ENCODE measurements around the gene DCAF4L1.

DCAF4L1 gene, protein sequence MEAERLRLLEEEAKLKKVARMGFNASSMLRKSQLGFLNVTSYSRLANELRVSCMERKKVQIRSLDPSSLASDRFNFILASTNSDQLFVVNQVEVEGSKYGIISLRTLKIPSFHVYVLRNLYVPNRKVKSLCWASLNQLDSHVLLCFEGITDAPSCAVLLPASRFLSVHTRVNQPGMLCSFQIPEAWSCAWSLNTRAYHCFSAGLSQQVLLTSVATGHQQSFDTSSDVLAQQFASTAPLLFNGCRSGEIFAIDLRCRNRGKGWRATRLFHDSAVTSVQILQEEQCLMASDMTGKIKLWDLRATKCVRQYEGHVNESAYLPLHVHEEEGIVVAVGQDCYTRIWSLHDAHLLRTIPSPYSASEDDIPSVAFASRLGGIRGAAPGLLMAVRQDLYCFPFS

DNA sequence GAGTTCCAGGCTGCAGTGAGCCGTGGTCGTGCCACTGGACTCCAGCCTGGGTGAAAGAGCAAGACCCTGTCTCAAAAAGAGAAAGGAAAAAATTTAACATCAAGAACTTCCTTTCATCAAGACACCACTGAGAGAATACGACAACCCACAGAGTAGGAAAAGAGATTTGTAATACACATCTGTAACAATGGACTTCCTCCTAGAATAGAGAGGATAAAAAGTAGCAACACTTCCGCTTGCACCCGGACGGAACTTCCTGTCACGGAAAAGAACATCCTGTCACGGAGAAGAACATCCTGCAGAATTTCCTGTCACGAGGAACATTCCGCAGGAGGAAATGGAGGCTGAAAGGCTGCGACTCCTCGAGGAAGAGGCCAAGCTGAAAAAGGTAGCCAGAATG is at the start of gene DCAF4L1:
TSS of gene DCAF4L1 (plus strand) at position 301 of the 400 bp plus-strand sequence. CDS start at position 338, 37 bp downstream.
- DNase-seq (ENCODE audit: low read depth in 3 of 3), result no peak

DNA sequence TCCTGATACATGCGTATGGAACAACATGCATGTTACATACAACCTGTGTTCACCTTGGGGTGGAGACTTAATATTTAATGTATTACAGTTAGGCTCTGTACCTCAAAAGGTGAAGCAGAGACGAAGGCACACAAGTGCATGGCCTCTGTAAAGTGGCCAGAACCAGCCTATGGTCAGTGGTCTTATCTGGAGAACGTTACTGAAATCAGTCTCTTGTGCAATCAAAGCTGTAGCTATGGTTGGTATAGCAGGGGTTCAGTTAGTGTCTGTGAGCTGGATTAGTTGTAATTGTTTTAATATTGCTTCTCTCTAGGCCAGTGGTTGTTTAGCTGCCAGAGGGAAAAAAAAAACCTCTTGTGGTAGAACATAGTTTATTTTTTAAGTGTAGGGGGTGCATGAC is 48.6 kb upstream of the DCAF4L1 start:
- no peak for DNase-seq (ENCODE audit: low read depth in 3 of 3)

DNA sequence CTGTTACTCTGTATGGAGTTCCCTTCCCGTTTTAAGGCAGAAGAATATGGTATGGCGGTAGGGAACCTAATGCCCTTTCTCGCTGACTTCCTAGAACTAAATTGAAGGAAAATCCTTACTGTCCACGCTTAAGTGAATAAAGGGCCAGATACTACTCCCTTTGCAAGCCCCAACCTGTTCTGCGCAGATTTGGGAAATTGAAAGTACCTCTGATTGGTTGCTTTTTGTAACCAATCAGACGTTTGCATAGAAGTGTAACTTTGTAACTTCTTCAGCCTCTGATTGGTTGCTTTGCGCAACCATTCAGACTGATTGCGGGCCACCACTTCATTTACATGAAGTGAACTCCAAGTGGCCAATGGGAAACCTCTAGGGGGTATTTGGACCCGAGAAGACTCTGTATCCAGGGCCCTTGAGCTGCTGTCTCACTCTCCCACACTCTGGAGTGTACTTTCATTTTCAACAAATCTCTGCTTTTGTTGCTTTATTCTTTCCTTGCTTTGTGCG is 47.5 kb upstream of the DCAF4L1 start:
- no peak for DNase-seq (ENCODE audit: low read depth in 3 of 3)

DNA sequence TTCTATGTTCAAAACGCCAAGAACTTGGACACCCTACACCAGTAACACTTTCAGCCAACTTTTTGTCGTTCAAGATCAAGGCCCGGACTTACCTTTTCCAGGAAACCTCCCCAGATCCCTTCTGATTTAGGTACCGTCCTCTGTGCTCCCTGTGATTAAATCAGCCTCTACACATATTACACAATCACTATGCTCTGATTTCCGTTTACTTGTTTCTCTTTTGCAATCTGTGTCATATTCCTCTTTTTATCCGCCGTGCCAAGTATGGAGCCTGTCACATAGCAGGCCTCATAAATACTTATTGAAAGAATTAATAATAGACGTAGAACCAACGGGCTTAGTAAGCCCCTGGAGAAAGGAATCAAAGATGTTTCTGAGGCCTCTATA is 47.0 kb upstream of the DCAF4L1 start:
- DNase-seq (ENCODE audit: low read depth in 3 of 3), result no peak

DNA sequence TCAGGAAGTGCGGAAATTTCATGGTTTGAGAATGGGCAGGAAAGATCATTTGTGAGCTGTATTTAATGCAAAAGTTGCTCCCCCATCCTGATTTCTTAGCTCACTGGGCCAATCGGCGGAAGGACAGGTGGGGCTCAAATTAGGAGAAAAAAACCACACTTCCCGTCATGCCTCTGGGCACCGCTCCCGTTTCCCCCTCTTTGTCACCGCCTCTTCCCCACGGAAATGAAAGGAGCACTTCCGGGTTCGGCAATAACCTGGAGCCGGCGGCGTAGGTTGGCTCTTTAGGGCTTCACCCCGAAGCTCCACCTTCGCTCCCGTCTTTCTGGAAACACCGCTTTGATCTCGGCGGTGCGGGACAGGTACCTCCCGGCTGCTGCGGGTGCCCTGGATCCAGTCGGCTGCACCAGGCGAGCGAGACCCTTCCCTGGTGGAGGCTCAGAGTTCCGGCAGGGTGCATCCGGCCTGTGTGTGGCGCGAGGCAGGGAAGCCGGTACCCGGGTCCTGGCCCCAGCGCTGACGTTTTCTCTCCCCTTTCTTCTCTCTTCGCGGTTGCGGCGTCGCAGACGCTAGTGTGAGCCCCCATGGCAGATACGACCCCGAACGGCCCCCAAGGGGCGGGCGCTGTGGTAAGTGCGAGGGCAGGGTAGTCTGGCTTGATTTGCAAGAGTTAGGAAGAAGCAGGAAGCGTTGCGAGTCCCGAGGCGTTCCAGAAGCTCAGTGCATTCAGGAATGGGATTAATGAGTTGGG is 46.5 kb upstream of the DCAF4L1 start, which contains the start of gene TMEM33:
TSS of gene TMEM33 (plus strand) at position 529 of the 751 bp plus-strand sequence. CDS start at position 585, 56 bp downstream.
- DNase-seq (ENCODE audit: low read depth in 3 of 3), result peak; percentile 70 to 77 (median 75)

DNA sequence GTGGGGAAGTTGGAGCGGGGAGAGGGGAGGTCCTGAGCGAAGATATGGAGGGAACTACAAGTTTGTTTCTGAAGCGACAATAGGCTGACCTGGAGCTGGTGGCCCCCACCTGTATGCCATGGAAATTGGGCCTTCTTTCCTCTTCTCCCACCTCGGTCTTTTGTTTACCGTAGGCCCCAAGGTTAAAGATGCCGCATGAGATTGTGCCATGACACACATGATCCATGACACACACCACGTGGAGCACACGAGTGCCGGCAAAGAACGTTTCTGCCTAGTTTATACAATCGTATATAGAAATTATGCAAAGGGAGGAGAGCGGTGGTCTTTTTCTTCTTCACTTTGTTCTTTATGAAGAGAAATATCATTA is 45.9 kb upstream of the DCAF4L1 start:
- DNase-seq (ENCODE audit: low read depth in 3 of 3), result peak in 2 of 3 experiments; percentile 9

DNA sequence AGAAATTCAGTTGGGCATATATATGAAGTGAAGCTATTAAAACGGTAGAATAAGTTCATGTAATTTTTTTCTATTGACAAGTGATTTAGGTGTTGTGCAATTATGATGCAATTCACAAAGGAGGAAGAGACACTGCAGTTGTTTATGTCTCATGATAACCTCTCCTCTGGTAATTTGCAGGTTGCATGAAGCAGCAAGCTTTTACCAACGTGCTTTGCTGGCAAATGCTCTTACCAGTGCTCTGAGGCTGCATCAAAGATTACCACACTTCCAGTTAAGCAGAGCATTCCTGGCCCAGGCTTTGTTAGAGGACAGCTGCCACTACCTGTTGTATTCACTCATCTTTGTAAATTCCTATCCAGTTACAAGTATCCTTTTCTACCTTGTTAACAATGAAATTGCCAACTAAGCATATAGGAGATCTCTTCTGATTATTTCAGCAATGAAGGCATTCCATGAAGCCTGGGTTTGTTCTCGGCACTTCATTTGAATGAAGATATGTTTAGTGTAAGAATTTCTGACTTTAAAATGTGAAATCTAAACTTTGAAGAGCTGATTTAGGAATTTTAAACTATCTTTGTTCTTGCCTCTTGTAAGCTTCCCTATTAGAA is 42.4 kb upstream of the DCAF4L1 start:
- no peak for DNase-seq (ENCODE audit: low read depth in 3 of 3)

DNA sequence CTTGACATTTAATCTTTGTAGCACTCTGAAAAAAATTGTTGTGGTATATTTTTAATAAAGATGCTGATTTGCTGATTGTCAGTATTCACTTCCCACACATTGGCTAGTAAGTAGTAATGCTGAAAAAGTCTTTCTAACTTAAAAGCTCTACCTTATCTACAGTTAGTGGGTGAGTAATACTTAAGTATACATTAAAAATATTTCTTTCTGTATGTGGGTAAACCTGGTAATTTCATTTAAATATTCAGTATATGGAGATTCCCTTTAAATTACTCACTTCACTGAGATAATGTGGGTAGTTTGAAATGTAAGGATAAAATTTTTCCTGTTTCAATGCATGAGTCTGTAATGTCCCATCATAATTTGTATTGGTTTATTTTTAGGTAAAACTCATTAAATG is 40.7 kb upstream of the DCAF4L1 start:
- no peak for DNase-seq (ENCODE audit: low read depth in 3 of 3)

DNA sequence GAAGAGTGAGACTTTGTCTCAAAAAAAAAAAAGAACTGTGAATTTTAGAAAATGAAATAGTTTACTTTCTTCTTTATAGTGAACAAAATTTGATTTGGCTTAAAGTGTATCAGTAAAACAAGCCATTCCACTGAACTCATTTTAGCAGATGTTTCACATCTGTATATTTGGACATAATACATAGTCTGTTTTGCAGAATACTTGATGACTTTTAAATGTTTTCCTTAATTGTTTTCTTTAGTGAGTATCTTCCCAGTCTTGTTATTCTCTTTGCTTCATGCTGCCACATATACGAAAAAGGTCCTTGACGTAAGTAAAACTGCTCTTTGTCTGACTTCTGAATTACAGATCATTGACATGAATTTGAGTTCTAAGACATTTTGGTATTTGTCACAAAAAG is 38.0 kb upstream of the DCAF4L1 start:
- DNase-seq (ENCODE audit: low read depth in 3 of 3), result no peak

DNA sequence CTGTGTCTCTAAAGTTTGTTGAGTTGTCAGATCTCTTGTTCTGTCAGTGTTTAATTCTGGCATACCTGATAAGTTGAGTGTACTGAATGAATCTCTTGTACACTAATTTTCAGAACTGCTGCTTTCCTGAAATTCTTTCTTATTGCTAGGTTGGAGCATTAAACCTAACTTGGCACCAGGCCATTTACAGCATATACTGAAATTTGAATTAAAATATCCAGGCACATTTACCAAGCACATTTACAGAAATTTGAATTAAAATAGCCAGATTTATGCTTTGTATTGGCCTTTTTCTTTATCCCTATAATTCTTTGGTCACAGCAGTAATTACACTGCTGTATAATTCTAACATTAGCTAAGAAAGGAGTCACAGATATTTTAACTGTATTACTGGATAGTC is 37.5 kb upstream of the DCAF4L1 start:
- DNase-seq (ENCODE audit: low read depth in 3 of 3), result no peak

DNA sequence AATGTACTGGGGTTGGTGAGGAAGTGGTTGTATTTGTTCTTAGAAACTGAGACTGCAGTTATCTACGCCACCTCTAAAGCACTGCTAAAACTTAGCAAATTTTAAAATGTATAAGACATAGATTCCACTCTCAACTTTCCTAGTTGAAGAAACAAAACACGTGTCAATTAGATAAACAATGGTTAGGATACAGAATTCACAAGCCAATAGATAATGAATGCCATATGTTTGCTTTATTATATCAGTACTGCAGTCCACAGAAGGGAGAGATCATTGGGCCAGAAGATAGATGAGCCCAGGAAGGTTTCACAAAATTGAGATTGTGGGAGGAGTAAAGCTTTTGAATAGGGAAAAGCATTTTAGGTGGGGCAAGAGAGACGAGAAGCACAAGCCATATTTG is 32.0 kb upstream of the DCAF4L1 start:
- DNase-seq (ENCODE audit: low read depth in 3 of 3), result no peak

DNA sequence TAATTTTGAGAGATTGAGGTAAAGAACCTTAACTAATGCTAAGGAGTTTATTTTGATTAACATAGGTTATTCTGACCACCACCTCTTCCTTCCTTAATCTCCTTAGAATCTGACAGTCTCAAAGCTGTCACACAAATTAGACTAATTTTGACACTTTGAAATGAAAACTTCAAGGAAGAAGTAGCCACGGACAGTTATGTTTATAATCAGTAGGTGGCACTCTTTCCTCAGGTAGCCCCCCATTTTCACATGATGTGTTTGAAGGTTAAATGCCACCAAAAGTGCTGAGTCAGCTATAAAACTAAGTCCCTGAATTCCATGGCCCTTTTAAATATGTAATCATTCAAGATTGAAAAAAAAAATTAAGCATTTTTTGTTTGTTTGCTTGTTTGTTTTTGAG is 23.9 kb upstream of the DCAF4L1 start:
- DNase-seq (ENCODE audit: low read depth in 3 of 3), result no peak

DNA sequence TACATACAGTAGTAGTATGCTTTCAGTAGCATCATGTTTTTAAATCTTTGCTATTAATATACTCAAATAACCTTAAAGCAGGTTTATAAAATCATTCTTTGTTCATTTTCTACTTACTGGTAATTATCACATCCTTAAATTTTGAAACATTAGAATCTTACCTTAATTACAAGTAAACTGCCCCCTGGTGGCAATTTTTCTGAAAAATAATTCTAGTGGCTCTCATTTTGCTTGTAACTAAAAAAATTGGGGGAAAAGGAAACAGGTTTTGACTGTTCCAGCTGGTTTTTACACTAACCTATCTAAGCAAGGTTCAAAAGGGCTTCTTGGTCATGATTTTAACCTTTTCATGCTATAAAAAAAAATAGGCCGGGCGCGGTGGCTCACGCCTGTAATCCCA is 18.5 kb upstream of the DCAF4L1 start:
- no peak for DNase-seq (ENCODE audit: low read depth in 3 of 3)

DNA sequence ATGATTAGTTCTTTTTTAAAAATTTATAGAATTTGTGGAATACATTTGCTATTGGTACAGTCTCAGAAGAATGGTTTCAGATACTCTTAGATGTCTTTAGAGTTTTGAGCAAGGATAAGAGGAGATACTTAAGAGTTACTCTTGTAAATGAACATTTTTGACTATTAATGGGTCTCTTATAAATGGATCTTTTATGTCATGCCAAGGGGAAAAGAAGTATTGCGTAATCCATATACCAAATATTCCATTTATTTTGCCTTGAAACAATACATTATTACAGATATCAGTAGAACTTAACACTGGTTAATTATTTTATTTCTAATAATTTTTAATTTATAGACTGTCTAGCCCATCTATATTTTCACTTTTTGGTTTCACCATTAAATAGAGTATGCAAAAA is 17.2 kb upstream of the DCAF4L1 start:
- DNase-seq (ENCODE audit: low read depth in 3 of 3), result no peak

DNA sequence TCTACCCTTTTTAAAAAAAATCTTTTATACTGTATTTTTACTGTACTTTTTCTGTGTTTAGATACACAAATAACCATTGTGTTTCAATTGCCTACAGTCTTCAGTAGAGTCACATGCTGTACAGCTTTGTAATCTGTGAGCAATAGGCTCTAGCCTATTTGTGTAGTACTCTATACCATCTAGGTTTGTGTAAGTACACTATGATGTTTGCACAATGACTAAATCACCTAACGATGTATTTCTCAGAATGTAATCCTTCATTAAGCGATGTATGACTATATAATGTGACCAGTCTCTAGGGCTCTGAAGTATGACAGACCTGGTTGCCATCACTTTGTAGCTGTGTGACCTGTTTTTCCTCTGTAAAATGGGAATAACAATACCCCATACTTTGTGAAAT is 14.2 kb upstream of the DCAF4L1 start:
- DNase-seq (ENCODE audit: low read depth in 3 of 3), result no peak

DNA sequence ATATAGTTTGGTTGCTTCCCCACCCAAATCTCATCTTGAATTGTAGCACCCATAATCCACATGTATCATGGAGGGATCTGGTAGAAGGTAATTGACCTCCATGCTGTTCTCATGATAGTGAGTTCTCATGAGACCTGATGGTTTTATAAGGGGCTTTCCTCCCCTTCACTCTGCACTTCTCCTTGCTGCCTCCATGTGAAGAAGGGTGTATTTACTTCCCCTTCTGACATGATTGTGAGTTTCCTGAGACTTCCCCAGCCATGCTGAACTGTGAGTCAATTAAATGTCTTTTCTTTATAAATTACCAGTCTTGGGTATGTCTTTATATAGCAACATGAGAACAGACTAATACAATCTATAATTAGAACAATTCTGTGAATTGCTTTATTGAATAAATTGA is 11.9 kb upstream of the DCAF4L1 start:
- no peak for DNase-seq (ENCODE audit: low read depth in 3 of 3)

DNA sequence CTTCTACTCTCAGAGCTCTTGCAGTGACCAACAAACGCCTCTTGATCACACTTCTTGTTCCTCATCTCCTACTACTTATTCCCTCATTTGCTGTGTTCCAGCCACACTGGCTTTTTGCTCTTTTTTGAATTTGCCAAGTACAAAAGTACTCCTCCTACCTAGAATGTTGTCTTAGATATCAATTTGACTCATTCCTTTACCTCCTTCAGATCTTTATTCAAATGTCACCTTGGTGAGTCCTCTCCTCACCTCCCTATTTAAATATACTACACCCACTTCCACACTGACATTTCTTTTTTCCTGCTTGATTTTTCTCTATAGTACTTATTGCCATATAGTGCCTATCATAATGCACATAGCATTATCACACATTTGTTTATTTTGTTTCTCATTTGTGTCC is 6.2 kb upstream of the DCAF4L1 start:
- no peak for DNase-seq (ENCODE audit: low read depth in 3 of 3)

DNA sequence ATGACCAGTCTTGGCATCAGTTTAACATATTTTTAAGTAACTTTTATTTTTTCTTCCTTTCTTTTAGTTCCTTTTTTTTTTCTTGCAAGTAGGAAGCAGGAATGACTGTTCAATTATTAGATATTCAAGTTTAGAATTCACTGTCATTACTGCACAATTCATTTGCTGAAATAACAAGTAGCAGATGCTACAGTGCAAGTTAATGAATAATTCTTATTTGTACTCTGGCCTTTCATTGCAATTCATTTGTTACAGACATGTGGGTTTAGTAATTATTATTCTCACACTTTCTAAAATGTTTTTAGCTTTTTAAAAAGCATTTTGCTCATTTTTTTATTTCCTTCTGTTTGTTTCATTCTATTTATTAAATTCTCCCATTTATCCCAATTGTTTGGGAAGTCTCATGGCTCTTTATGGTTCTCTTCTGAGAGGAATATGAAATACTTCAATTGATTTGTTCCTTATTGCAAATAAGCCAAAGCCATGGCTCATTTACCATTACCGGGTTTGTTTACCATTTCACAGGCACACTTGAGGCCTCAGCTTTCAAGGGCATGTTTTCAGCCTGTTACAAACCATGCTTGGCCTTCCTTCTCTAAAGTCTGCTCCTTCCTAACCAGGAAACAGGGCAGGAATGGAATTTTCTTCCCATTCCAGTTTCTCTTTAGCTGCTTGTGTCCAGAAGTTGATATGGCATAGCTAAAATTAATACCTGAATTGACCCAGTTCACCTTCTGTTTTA is 4.6 kb upstream of the DCAF4L1 start:
- no peak for DNase-seq (ENCODE audit: low read depth in 3 of 3)

DNA sequence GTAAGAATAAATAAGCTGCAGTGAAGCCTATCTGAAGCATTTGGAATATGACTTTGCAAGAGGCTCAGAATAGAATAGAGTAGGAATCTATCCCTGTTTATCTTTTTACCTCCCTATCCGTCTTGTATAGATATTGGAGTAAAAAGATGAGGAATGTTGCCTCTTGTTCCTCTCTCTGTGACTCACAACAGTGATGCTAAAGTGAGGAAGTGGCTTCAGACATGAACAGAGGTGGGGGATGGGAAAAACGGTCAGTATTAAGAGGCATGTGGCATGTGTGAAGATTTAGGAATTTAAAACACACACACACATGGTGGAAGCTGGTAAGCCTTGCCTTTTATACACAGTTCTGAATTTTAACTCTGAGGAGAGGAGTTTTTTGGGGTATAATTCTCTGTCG is 3.8 kb upstream of the DCAF4L1 start:
- DNase-seq (ENCODE audit: low read depth in 3 of 3), result no peak

DNA sequence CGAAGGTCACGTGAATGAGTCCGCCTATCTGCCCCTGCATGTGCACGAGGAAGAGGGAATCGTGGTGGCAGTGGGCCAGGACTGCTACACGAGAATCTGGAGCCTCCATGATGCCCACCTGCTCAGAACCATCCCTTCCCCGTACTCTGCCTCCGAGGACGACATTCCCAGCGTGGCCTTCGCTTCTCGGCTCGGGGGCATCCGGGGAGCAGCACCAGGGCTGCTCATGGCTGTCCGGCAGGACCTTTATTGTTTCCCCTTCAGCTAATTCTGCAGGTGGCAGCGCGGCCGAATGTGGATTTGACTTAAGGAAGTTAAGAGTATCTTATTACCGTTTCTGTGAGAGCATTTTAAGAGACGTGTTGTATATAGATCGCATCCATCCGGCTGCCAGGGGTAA is 1.2 kb downstream of the DCAF4L1 start:
- DNase-seq (ENCODE audit: low read depth in 3 of 3), result no peak

DNA sequence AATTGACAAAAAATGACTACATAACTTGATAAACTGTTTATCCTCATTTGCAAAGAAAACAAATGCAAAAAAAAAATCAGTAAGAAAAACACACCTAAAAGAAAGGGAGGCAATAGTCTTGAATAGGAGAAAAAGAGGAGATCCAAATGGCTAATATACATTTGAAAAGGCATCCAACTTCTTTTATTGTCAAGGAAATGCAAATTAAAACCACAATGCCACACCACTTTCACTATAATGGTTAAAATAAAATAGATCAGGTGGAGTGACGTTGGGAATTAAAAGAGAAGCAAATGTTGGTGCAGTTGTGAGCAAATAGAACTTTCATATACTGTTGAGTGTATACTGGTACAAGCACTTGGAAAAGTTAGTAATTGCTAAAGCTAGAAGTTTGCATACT is 3.6 kb downstream of the DCAF4L1 start:
- no peak for DNase-seq (ENCODE audit: low read depth in 3 of 3)

DNA sequence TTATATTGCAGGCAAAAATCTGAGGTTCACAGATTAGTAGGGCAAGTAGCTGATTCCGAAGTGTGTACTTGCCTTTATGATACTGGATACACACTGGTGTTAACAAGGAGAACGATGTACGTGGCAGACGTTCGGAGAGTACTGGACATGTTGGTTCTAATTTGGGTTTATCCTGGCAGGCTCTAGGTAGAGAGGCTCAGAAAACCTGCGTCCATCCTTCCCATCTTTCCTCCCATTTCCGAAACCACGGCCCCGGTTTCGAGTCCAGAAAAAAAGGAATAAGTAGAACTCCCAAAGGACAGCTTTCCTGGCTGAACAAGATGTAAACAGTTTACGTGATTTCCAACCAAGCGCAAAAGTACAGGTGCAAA is 8.4 kb downstream of the DCAF4L1 start:
- no peak for DNase-seq (ENCODE audit: low read depth in 3 of 3)

All from stimulated activated CD4-positive, alpha-beta T cell treated with anti-CD3 and anti-CD28 coated beads, TNF-alpha, amount 100 ng/mL, for 24 hours (primary cell).